ENCODE measurements around the gene CALHM3. TPM values are rescaled to one million over a fixed set of nuclear protein-coding genes. Genes with fewer than 3 reads are reported as not detected.
A peak's percentile ranks its signal among the peaks of the same experiment; 100 is the strongest.

Gene CALHM3
- polyA plus RNA-seq, 1 donor from 2014 or later: not detected

- no peaks in the 10 kb centered on the region for H3K9me2 ChIP-seq (ENCODE audit: insufficient read depth, low read length)
- H3K9me3 ChIP-seq (ENCODE audit: low read length): no peaks in the 10 kb centered on the region
- H3K27me3 ChIP-seq (ENCODE audit: insufficient read depth, low read depth, low read length): peaks cover 4% of the 10 kb centered on the region
- H4K20me1 ChIP-seq (ENCODE audit: insufficient read depth): no peaks in the 10 kb centered on the region
- no peak overlapping the region for H3K27ac ChIP-seq (ENCODE audit: low read length)
- H3K9ac ChIP-seq (ENCODE audit: low read length): no peak overlapping the region
- no peak overlapping the region for H3K4me2 ChIP-seq (ENCODE audit: low read length)
- no peak overlapping the region for H3K4me3 ChIP-seq (ENCODE audit: low read length)
- no peaks in the 10 kb centered on the region for H3F3A ChIP-seq (ENCODE audit: insufficient read depth, low read length, poor library complexity, severe bottlenecking)
- H2AFZ ChIP-seq (ENCODE audit: low read depth, low read length): no peak overlapping the region
- H3K36me3 ChIP-seq (ENCODE audit: insufficient read depth, low read length): no peaks in the 10 kb centered on the region
- TF ChIP-seq EZH2 (IDR thresholded peaks at IDR 0.05; ENCODE audit: borderline replicate concordance, insufficient read depth, low read length, poor library complexity, severe bottlenecking): no peak
- no peak for TF ChIP-seq REST (IDR thresholded peaks at IDR 0.05; ENCODE audit: borderline replicate concordance)
- TF ChIP-seq RAD21 (conservative IDR thresholded peaks at IDR 0.05): no peak
- no peak for TF ChIP-seq MXI1 (conservative IDR thresholded peaks at IDR 0.05; ENCODE audit: poor library complexity, severe bottlenecking)
- no peak for TF ChIP-seq CTCF (IDR thresholded peaks at IDR 0.05; ENCODE audit: poor library complexity, severe bottlenecking)
- no peak for TF ChIP-seq SMC3 (conservative IDR thresholded peaks at IDR 0.05; ENCODE audit: poor library complexity)
- no peak for TF ChIP-seq POLR2AphosphoS5 (IDR thresholded peaks at IDR 0.05)
- no peak for TF ChIP-seq EP300 (conservative IDR thresholded peaks at IDR 0.05; ENCODE audit: poor library complexity, severe bottlenecking)
- TF ChIP-seq TAF1 (IDR thresholded peaks at IDR 0.05; ENCODE audit: low read depth): no peak
- peaks cover 33% of the 10 kb centered on the region for H3K79me2 ChIP-seq (replicated peaks; ENCODE audit: insufficient read depth, low read length)
Observed at GRCh38 chr10:103498936-103499638, 20.0 kb upstream of the CALHM3 start.

- TF ChIP-seq TAF1 (IDR thresholded peaks at IDR 0.05; ENCODE audit: low read depth) (no peak), CTCF (IDR thresholded peaks at IDR 0.05; ENCODE audit: poor library complexity, severe bottlenecking) (no peak)
- Histone ChIP-seq H3K9ac (ENCODE audit: low read length) (no peak overlapping the region), H3K27me3 (ENCODE audit: insufficient read depth, low read depth, low read length) (peaks cover 4% of the 10 kb centered on the region), H3F3A (ENCODE audit: insufficient read depth, low read length, poor library complexity, severe bottlenecking) (no peaks in the 10 kb centered on the region), H3K9me3 (ENCODE audit: low read length) (no peaks in the 10 kb centered on the region), H3K27ac (ENCODE audit: low read length) (no peak overlapping the region), H3K4me3 (ENCODE audit: low read length) (peak overlapping the region; percentile 43), H3K36me3 (ENCODE audit: insufficient read depth, low read length) (no peaks in the 10 kb centered on the region), H2AFZ (ENCODE audit: low read depth, low read length) (no peak overlapping the region), H3K4me2 (ENCODE audit: low read length) (no peak overlapping the region), H3K79me2 (replicated peaks; ENCODE audit: insufficient read depth, low read length) (peaks cover 33% of the 10 kb centered on the region), H4K20me1 (ENCODE audit: insufficient read depth) (no peaks in the 10 kb centered on the region), H3K9me2 (ENCODE audit: insufficient read depth, low read length) (no peaks in the 10 kb centered on the region)
Observed at GRCh38 chr10:103497161-103497915, 18.3 kb upstream of the CALHM3 start.
